ENCODE results near the gene AKNA.
"Not testable (repeated sequence)": the region's sequence is repeated elsewhere in the genome, so short reads cannot be mapped to it uniquely, and the experiment has no call there.

Gene AKNA

DNA sequence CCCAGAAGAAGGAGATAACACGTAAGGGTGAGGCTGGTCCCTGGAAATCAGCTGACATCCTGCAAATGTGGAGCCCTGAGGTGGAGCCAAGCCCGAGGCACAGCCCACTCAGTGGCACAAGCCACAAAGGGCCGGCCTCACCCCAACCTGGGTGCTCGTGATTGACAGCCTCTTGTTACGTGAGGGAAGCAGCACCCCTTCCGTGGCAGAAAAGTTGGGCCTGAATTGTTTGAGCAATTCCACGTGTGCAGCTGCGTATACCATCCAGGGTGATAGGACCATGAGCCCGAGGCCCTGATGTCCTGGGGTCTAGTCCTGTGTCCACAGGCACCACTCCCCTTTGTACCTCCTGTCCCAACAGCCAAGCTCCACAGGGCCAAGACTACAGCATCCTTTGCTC, 53.3 kb downstream of the AKNA start:
- DNase-seq, result no peak

DNA sequence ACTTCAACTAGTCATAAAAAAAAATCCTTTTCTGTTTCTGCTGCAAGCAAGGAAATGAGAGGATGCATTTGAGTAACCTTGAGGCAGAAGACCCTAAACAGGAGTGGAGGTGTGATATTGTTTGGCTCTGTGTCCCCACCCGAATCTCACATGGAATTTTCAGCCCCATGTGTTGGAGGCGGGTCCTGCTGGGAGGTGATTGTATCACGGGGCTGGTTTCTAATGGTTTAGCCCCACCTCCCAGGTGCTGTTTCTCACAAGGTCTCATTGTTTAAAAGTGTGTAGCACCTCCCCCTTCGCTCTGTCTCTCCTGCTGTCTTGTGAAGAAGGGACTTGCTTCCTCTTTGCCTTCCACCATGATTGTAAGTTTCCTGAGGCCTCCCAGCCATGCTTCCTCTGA, 54.1 kb downstream of the AKNA start:
- DNase-seq, result not testable (repeated sequence)

GRCh38 chr9:114332474-114333040, 55.2 kb downstream of the AKNA start:
- not testable (repeated sequence) for DNase-seq

DNA sequence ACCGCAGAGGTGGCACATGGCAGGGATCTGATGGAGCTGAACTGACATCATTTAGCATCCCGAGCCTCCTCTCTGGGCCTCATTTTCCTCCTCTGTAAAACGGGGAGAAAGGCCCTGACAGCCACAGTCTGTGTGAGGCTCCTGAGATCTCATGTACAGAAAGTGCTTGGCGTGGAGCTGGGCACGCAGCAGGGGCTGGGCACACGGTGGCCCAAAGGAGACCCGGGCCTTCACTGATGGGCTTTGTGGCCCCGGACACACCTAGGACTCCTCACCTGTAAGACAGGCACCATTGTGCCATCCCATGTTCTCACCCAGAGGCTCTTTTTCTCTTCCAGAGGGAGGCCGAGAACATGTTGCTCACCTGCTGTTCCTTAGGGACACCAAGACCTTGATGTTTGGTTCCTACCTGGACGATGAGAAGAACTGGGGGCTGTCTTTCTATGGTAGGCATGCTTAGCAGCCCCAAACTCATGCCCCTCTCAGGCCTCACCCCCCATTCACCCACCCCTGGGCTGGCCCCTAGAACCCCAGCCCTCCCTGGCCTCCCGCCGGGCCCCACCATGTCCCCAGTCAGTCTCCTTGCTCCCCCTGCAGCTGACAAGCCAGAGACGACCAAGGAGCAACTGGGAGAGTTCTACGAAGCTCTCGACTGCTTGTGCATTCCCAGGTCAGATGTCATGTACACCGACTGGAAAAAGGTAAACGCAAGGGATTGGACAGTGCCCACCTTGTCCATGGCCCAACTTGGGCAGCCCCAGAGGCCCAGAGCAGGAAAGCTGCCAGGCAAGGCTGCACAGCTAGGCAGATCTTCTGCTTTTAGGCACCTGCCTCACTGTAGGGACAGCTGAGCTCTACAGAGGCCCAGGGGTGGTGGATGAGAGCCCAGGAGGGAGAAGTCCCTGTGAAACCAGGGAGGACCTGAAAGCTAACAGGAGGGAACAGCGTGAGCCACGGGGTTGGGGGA, 56.3 kb downstream of the AKNA start:
- not testable (repeated sequence) for DNase-seq

DNA sequence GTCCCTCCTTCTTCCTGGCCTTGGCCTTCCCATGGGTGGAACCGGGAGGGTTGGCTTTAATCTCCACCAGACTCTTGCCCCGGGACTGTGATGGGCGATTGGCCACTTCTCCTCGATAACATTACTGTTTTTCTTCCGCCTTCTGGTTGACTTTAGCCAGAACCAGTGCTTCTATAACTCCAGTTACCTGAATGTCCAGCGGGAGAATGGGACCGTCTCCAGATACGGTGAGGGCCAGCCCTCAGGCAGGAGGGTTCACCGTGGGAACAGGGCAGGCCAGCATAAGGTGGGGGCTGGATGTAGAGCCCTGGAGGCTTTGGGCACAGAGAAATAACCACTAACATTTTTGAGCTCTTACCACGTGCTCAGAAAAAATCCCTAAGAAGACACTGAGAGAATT, 57.1 kb downstream of the AKNA start:
- no peak for DNase-seq

GRCh38 chr9:114329625-114330022, 58.2 kb downstream of the AKNA start, which contains the start of gene ORM2:
TSS of gene ORM2 (plus strand) at chr9:114329869. CDS start at chr9:114329905, 36 bp downstream.
- not testable (repeated sequence) for DNase-seq

GRCh38 chr9:114328937-114329624, 58.7 kb downstream of the AKNA start:
- not testable (repeated sequence) for DNase-seq

DNA sequence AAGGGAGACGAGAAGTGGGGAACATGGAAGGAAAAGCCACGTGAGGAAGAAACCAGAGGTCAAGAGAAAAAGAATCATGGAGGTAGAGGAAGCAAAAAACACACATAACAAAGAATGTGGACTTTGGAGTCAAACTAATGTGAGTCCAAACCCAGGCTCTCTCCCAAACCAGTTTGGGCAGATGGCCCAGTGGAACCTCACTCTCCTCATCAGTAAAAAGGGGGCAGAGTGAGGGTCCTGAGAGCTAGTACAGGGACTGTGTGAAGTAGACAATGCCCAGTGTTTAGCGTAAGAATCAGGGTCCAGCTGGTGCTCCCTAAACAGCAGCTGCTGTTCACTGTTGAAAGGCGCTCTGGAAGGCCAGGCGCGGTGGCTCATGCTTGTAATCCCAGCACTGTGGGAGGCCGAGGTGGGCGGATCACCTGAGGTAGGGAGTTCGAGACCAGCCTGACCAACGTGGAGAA, 59.4 kb downstream of the AKNA start:
- DNase-seq, result not testable (repeated sequence)

DNA sequence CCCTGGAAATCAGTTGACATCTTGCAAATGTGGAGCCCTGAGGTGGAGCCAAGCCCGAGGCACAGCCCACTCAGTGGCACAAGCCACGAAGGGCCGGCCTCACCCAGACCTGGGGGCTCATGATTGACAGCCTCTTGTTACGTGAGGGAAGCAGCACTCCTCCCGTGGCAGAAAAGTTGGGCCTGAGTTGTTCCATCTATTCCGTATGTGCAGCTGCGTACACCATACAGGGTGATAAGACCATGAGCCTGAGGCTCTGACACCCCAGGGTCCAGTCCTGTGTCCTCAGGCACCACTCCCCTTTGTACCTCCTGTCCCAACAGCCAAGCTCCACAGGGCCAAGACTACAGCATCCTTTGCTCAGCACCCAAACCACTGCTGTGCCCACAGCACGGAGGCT, 60.0 kb downstream of the AKNA start:
- no peak for DNase-seq

DNA sequence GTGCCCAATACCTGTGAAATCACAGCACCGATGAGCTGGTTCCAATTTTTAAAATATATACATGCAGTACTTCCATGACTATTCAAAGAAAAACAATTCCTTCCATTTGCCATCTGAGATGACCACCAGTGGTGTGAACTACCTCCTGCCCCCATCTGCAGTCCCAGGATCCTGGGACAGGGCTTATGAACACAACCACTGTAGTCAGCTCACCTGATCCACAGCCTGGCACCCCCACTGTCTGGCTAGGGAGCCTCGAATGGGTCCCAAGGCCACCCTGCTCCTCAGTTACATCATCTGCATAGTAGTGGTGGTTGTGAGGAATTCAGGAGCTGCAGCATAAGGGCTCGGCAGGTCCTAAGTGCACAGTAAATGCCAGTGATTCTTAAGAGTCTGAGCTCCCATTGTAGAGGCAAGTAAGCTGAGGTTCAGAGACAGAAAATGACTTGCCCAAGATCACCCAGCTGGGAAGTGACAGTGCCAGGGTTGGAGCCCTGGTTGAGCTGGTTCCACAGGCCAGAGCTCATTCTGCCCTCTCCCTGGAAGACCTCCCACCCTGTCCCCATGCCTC, 62.0 kb downstream of the AKNA start:
- not testable (repeated sequence) for DNase-seq

GRCh38 chr9:114324965-114325364, 62.8 kb downstream of the AKNA start:
- not testable (repeated sequence) for DNase-seq

- DNase-seq, result no peak
Observed at GRCh38 chr9:114324492-114324891, 63.3 kb downstream of the AKNA start.

GRCh38 chr9:114323849-114324248, 63.9 kb downstream of the AKNA start:
- not testable (repeated sequence) for DNase-seq

- DNase-seq, result not testable (repeated sequence)
Observed at GRCh38 chr9:114322831-114323531, 64.8 kb downstream of the AKNA start, which contains the start of gene ORM1. TSS of gene ORM1 (plus strand) at chr9:114323098. CDS start at chr9:114323134, 36 bp downstream.

- DNase-seq, result not testable (repeated sequence)
Observed at GRCh38 chr9:114322160-114322818, 65.5 kb downstream of the AKNA start.

- no peak for DNase-seq
Observed at GRCh38 chr9:114321759-114322158, 66.0 kb downstream of the AKNA start.

- not testable (repeated sequence) for DNase-seq
Observed at GRCh38 chr9:114320710-114321109, 67.1 kb downstream of the AKNA start.

- DNase-seq, result no peak
Observed at GRCh38 chr9:114319147-114319546, 68.6 kb downstream of the AKNA start.

GRCh38 chr9:114318416-114318815, 69.4 kb downstream of the AKNA start:
- DNase-seq, result no peak

- no peak for DNase-seq
Observed at GRCh38 chr9:114317665-114318357, 70.0 kb downstream of the AKNA start.

All from GF-D8 (cell line).